ENCODE data around the gene TFB2M. TPM values are rescaled to one million over a fixed set of nuclear protein-coding genes. Genes with fewer than 3 reads are reported as not detected.

TFB2M gene, protein sequence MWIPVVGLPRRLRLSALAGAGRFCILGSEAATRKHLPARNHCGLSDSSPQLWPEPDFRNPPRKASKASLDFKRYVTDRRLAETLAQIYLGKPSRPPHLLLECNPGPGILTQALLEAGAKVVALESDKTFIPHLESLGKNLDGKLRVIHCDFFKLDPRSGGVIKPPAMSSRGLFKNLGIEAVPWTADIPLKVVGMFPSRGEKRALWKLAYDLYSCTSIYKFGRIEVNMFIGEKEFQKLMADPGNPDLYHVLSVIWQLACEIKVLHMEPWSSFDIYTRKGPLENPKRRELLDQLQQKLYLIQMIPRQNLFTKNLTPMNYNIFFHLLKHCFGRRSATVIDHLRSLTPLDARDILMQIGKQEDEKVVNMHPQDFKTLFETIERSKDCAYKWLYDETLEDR
- total RNA-seq (ENCODE audit: unreplicated experiment) = 6.5 TPM
- long read RNA-seq, transcript TFB2M-201 (8 exons, 1,848 nt) = major isoform, 8 of 10 reads
- long read RNA-seq, partial matches to known transcripts = 1 of 10 reads
- long read RNA-seq, other reads (novel, unspliced or antisense) = 1 of 10 reads

GRCh38 chr1:246566128-246566812, at the start of gene TFB2M, which contains the start of gene CNST:
Gene TFB2M, minus strand, starts transcription at chr1:246566261. Its CDS starts 123 bp downstream, at chr1:246566138.
Gene CNST, plus strand, starts transcription at chr1:246566456. Its CDS starts 25,107 bp downstream, at chr1:246591563.
- peaks cover 5% of the 10 kb centered on the region for H3K9me3 Mint-ChIP-seq (ENCODE audit: unreplicated experiment)
- DNase-seq = peak; percentile 98
- TF ChIP-seq, protein P1, sequence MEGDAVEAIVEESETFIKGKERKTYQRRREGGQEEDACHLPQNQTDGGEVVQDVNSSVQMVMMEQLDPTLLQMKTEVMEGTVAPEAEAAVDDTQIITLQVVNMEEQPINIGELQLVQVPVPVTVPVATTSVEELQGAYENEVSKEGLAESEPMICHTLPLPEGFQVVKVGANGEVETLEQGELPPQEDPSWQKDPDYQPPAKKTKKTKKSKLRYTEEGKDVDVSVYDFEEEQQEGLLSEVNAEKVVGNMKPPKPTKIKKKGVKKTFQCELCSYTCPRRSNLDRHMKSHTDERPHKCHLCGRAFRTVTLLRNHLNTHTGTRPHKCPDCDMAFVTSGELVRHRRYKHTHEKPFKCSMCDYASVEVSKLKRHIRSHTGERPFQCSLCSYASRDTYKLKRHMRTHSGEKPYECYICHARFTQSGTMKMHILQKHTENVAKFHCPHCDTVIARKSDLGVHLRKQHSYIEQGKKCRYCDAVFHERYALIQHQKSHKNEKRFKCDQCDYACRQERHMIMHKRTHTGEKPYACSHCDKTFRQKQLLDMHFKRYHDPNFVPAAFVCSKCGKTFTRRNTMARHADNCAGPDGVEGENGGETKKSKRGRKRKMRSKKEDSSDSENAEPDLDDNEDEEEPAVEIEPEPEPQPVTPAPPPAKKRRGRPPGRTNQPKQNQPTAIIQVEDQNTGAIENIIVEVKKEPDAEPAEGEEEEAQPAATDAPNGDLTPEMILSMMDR (IDR thresholded peaks at IDR 0.05; ENCODE audit: partially characterized antibody, unreplicated experiment) = no peak
- H3K36me3 Mint-ChIP-seq (ENCODE audit: unreplicated experiment) = no peaks in the 10 kb centered on the region
- peaks cover 3% of the 10 kb centered on the region for H3K4me1 Mint-ChIP-seq (ENCODE audit: low read depth, unreplicated experiment)
- peaks cover 4% of the 10 kb centered on the region for H3K27me3 Mint-ChIP-seq (ENCODE audit: unreplicated experiment)
- H3K4me3 Mint-ChIP-seq (ENCODE audit: unreplicated experiment) = peak within 1 kb of the TSS; percentile 94
- peak within 1 kb of the TSS; percentile 89 for H3K27ac Mint-ChIP-seq (ENCODE audit: unreplicated experiment)

- H3K4me3 Mint-ChIP-seq (ENCODE audit: unreplicated experiment) = no peak overlapping the region
- DNase-seq = no peak
- H3K9me3 Mint-ChIP-seq (ENCODE audit: unreplicated experiment) = no peaks in the 10 kb centered on the region
- no peaks in the 10 kb centered on the region for H3K36me3 Mint-ChIP-seq (ENCODE audit: unreplicated experiment)
- TF ChIP-seq, protein P1 (IDR thresholded peaks at IDR 0.05; ENCODE audit: partially characterized antibody, unreplicated experiment) = no peak
- H3K27me3 Mint-ChIP-seq (ENCODE audit: unreplicated experiment) = no peaks in the 10 kb centered on the region
- no peaks in the 10 kb centered on the region for H3K4me1 Mint-ChIP-seq (ENCODE audit: low read depth, unreplicated experiment)
- H3K27ac Mint-ChIP-seq (ENCODE audit: unreplicated experiment) = no peak overlapping the region
Observed at GRCh38 chr1:246613096-246613758, 47.2 kb upstream of the TFB2M start.

GRCh38 chr1:246609632-246610031, 43.6 kb upstream of the TFB2M start:
- Mint-ChIP-seq H3K4me1 (ENCODE audit: low read depth, unreplicated experiment) (no peaks in the 10 kb centered on the region), H3K36me3 (ENCODE audit: unreplicated experiment) (no peaks in the 10 kb centered on the region), H3K9me3 (ENCODE audit: unreplicated experiment) (no peaks in the 10 kb centered on the region), H3K4me3 (ENCODE audit: unreplicated experiment) (no peak overlapping the region), H3K27me3 (ENCODE audit: unreplicated experiment) (no peaks in the 10 kb centered on the region), H3K27ac (ENCODE audit: unreplicated experiment) (no peak overlapping the region)
- DNase-seq = no peak
- TF ChIP-seq, protein P1 (IDR thresholded peaks at IDR 0.05; ENCODE audit: partially characterized antibody, unreplicated experiment) = no peak

- no peak for DNase-seq
- H3K9me3 Mint-ChIP-seq (ENCODE audit: unreplicated experiment) = no peaks in the 10 kb centered on the region
- no peaks in the 10 kb centered on the region for H3K27me3 Mint-ChIP-seq (ENCODE audit: unreplicated experiment)
- no peaks in the 10 kb centered on the region for H3K36me3 Mint-ChIP-seq (ENCODE audit: unreplicated experiment)
- no peak overlapping the region for H3K4me3 Mint-ChIP-seq (ENCODE audit: unreplicated experiment)
- H3K4me1 Mint-ChIP-seq (ENCODE audit: low read depth, unreplicated experiment) = no peaks in the 10 kb centered on the region
- TF ChIP-seq, protein P1 (IDR thresholded peaks at IDR 0.05; ENCODE audit: partially characterized antibody, unreplicated experiment) = no peak
- no peak overlapping the region for H3K27ac Mint-ChIP-seq (ENCODE audit: unreplicated experiment)
Observed at GRCh38 chr1:246608616-246609376, 42.7 kb upstream of the TFB2M start.
